GM21529 (cell line): ENCODE results near the gene B4GALNT1.
"Not testable (repeated sequence)": the region's sequence is repeated elsewhere in the genome, so short reads cannot be mapped to it uniquely, and the experiment has no call there.

Experiments used
- ATAC-seq: cut with Tn5 transposase; IDR thresholded peaks from one replicate; pipeline ENCODE4 v1.9.1; 2021; ENCODE audit not compliant: unreplicated experiment

The B4GALNT1 gene

GRCh38 chr12:57638096-57638495, 5.1 kb upstream of the B4GALNT1 start:
- ATAC-seq, result no peak

GRCh38 chr12:57637364-57637763, 4.4 kb upstream of the B4GALNT1 start:
- ATAC-seq, result no peak

- not testable (repeated sequence) for ATAC-seq
These were observed 3.7 kb upstream of the B4GALNT1 start for GRCh38 chr12:57636731-57637130.

- no peak for ATAC-seq
These were observed 686 bp downstream of the B4GALNT1 start for GRCh38 chr12:57632073-57632957.

GRCh38 chr12:57631566-57632072, 1.4 kb downstream of the B4GALNT1 start:
- ATAC-seq, result no peak

GRCh38 chr12:57630891-57631433, 2.0 kb downstream of the B4GALNT1 start:
- no peak for ATAC-seq

- ATAC-seq, result no peak
These were observed 3.0 kb downstream of the B4GALNT1 start for GRCh38 chr12:57629897-57630471.

- ATAC-seq, result no peak
These were observed 4.5 kb downstream of the B4GALNT1 start for GRCh38 chr12:57628280-57629191.

- ATAC-seq, result no peak
These were observed 5.3 kb downstream of the B4GALNT1 start for GRCh38 chr12:57627501-57628279.

GRCh38 chr12:57626921-57627445, 6.0 kb downstream of the B4GALNT1 start:
- no peak for ATAC-seq

GRCh38 chr12:57626111-57626920, 6.7 kb downstream of the B4GALNT1 start:
- ATAC-seq, result no peak

GRCh38 chr12:57625261-57626032, 7.6 kb downstream of the B4GALNT1 start:
- no peak for ATAC-seq

- ATAC-seq, result no peak
These were observed 8.4 kb downstream of the B4GALNT1 start for GRCh38 chr12:57624441-57625220.

GRCh38 chr12:57623811-57624390, 9.1 kb downstream of the B4GALNT1 start:
- ATAC-seq, result no peak

- no peak for ATAC-seq
These were observed 9.6 kb downstream of the B4GALNT1 start for GRCh38 chr12:57623385-57623784.

- no peak for ATAC-seq
These were observed 10.4 kb downstream of the B4GALNT1 start for GRCh38 chr12:57622293-57623245.
